Spleen (tissue), 11 donors: Measurements from ENCODE around the gene CLDN20. TPM values are rescaled to one million over a fixed set of nuclear protein-coding genes. Genes with fewer than 3 reads are reported as not detected.
A peak's percentile ranks its signal among the peaks of the same experiment; 100 is the strongest.

Source experiments
- DNase-seq: peaks from one replicate; pipeline ENCODE4 v3.0.0-alpha.2; 2020
- H3K27ac ChIP-seq, 8 donors: fragments of 200-600 bp; sonication (generic) in 7 of 8; 1 replicate in 4 of 8; 2 replicates in 4 of 8; pipeline versions ENCODE4 v1.5.0 to v1.8.0; 2016 to 2021; ENCODE audit warnings: inconsistent platforms in 4 of 8, mild to moderate bottlenecking in 4 of 8, moderate library complexity in 1 of 8
- H3K27me3 ChIP-seq, 7 donors: fragments of 200-600 bp; sonication (generic) in 6 of 7; replicated peaks in 1 of 7; 1 replicate in 4 of 7; 2 replicates in 3 of 7; pipeline versions ENCODE4 v1.5.0 to v1.8.0; 2016 to 2021; ENCODE audit warnings: inconsistent platforms in 3 of 7, mild to moderate bottlenecking in 1 of 7
- H3K36me3 ChIP-seq, 6 donors: fragments of 200-600 bp; sonication (generic) in 5 of 6; 1 replicate in 4 of 6; 2 replicates in 2 of 6; pipeline versions ENCODE4 v1.5.0 to v1.8.0; 2016 to 2021; ENCODE audit warnings: inconsistent platforms in 2 of 6
- H3K4me1 ChIP-seq, 6 donors: fragments of 200-600 bp; sonication (generic) in 5 of 6; 1 replicate in 3 of 6; 2 replicates in 3 of 6; pipeline versions ENCODE4 v1.5.0 to v1.8.0; 2016 to 2021; ENCODE audit warnings: inconsistent platforms in 3 of 6
- H3K4me3 ChIP-seq, 8 donors: fragments of 200-600 bp; sonication (generic) in 7 of 8; 1 replicate in 4 of 8; 2 replicates in 4 of 8; pipeline versions ENCODE4 v1.5.0 to v1.8.0; 2016 to 2021; ENCODE audit warnings: inconsistent platforms in 4 of 8, mild to moderate bottlenecking in 4 of 8, moderate library complexity in 2 of 8
- H3K9me3 ChIP-seq, 8 donors: fragments of 200-600 bp; sonication (generic) in 7 of 8; 1 replicate in 4 of 8; 2 replicates in 4 of 8; pipeline versions ENCODE4 v1.5.0 to v1.8.0; 2016 to 2021; ENCODE audit warnings: inconsistent platforms in 4 of 8
- POLR2A ChIP-seq, 3 donors: fragments of 450-650 bp; IDR thresholded peaks; one replicate each; pipeline ENCODE4 v1.5.1; 2017; ENCODE audit warnings: antibody characterized with exemption in 3 of 3, mild to moderate bottlenecking in 1 of 3
- POLR2AphosphoS5 ChIP-seq, 3 donors: sonication (generic); formaldehyde crosslinking; IDR thresholded peaks; one replicate each; pipeline ENCODE4 v1.5.1; 2017; ENCODE audit warnings: antibody characterized with exemption in 3 of 3
- WGBS, 5 donors: extraction: QIAGEN DNeasy Blood & Tissue Kit in 3 of 5; methylation state at CpG; one replicate each; pipeline versions ENCODE4 v1.1.5 to v1.1.7; 2013 to 2018; 5-methylcytosine and 5-hydroxymethylcytosine counted together
- intact Hi-C: fragments of 100-400 bp; cut with DNase I; formaldehyde crosslinking; loops from one replicate; pipeline ENCODE4 v1.15.0; 2023; ENCODE audit warnings: low total_unique reads
- polyA plus RNA-seq, 3 donors: library from polyadenylated mRNA; stranded (reverse); fragments of 200-250 nt; gene quantifications; one replicate each; pipeline ENCODE4 v1.2.1, GENCODE V29; 2013
- total RNA-seq, 7 donors: library from RNA; depleted of rRNA in 3 of 7; stranded (reverse); fragments of >200 nt in 3 of 7; fragmentation: NEBNext Ultra II Directional in 4 of 7; extraction: Animal tissue kit (Norgen Biotek cat#: 25700) in 4 of 7; gene quantifications; one replicate each; pipeline versions ENCODE4 v1.1.0 to v1.2.1, GENCODE V29; 2016 to 2021
- TF ChIP-seq, protein P1 (sequence below), 11 experiments: fragments of 200-600 bp in 7 of 11; fragments of 450-650 bp in 4 of 11; sonication (generic) in 4 of 11; IDR thresholded peaks in 8 of 11; conservative IDR thresholded peaks in 3 of 11; 1 replicate in 7 of 11; 2 replicates in 4 of 11; pipeline versions ENCODE4 v1.4.0 to v1.8.0; 2016 to 2021; ENCODE audit warnings: antibody characterized with exemption in 11 of 11, inconsistent platforms in 4 of 11, mild to moderate bottlenecking in 1 of 11
- donor health status: healthy with polysubstance abuse.
- donor health status: DM: no; HTN: no; CAD: no; lungs with moderate emphysema.
- donor health status: DM: no; HTN: no; CAD: no.
- donor health status: Bipolar disorder and iron deficiency.
- donor health status: healthy.
- donor health status: DM: no; HTN: no; CAD: no.
- donor health status: DM: yes; HTN: yes; CAD: no.

The CLDN20 gene
- total and polyA plus RNA-seq, 10 donors, result not detected

DNA sequence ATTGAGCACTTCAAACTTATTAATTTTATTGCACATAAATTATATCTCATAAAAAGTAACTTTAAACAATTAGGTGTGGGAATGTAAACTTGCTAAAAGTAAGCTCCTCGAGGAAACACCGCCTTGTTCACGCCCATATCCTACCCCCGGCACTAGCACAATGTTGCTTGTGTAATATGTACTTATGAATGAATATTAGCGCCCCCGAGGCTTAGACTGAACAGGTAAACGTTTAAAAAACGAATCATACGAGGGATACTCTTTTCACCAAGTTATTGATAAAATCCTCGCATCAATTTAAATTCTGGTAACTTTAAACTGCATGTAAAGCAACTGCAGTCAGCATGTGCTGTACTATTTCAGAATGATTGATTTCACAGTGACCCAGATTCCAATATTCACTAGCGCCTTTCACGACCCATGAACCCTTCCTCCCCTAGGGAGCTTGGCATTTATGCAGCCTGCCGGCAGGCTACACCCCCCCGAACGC lies 49.8 kb downstream of the CLDN20 start:
- no peak for TF ChIP-seq POLR2A (IDR thresholded peaks at IDR 0.05)
- no peak for TF ChIP-seq POLR2AphosphoS5 (IDR thresholded peaks at IDR 0.05)
- TF ChIP-seq, protein P1, sequence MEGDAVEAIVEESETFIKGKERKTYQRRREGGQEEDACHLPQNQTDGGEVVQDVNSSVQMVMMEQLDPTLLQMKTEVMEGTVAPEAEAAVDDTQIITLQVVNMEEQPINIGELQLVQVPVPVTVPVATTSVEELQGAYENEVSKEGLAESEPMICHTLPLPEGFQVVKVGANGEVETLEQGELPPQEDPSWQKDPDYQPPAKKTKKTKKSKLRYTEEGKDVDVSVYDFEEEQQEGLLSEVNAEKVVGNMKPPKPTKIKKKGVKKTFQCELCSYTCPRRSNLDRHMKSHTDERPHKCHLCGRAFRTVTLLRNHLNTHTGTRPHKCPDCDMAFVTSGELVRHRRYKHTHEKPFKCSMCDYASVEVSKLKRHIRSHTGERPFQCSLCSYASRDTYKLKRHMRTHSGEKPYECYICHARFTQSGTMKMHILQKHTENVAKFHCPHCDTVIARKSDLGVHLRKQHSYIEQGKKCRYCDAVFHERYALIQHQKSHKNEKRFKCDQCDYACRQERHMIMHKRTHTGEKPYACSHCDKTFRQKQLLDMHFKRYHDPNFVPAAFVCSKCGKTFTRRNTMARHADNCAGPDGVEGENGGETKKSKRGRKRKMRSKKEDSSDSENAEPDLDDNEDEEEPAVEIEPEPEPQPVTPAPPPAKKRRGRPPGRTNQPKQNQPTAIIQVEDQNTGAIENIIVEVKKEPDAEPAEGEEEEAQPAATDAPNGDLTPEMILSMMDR (IDR thresholded peaks at IDR 0.05 in 8 of 11, conservative IDR thresholded peaks at IDR 0.05 in 3 of 11), result no peak
- intact Hi-C loops, result no loop called here
- H3K27ac ChIP-seq, result peak overlapping the region; percentile 69 to 94 (median 91)
- no peak for DNase-seq
- peaks cover 0 to 22% (median 7%) of the 10 kb centered on the region in 6 donors for H3K36me3 ChIP-seq
- no peaks in the 10 kb centered on the region for H3K27me3 ChIP-seq
- H3K9me3 ChIP-seq, result no peaks in the 10 kb centered on the region
- peaks cover 0 to 53% (median 30%) of the 10 kb centered on the region in 6 donors for H3K4me1 ChIP-seq
- 0 to 2% (median 1%) methylated on average over 15 of the region's 15 CpGs for WGBS, 5 donors
- H3K4me3 ChIP-seq, result peak overlapping the region; percentile 66 to 94 (median 83)

DNA sequence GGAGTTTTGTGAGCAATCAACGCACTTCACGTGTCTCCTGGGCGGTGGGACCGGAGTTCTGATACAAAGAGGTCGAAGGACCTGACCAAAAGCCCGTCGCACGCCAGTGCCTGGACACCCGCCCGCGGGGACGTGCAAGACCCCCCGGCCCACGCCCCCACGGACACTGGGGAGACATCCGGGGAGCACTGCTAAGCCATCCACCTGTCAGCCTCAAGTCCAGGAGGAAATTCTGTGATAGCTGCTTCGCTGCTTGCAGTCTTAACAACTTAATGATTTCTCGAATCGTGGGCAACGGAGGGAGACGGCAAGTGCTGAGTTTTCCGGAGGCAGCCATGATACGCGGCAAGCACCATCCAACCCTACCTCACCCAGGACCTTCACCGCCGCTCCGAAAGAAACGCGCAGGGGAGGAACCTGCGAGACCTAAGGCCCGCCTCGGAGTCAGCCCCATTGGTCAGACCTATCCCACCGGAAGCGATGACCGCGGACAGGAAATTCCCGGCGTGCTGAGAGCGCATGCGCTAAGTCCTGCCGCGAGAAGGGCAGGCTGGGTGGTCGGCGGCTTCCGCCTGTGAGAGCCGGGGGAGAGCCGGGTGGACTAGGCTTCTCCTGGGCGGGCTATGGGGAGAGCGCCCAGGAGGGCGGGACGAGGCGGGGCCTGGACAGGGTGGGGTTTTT lies 50.4 kb downstream of the CLDN20 start, which contains the start of gene TFB1M:
Gene TFB1M, minus strand, starts transcription at position 393 of the 681 bp plus-strand sequence. Its CDS starts 56 bp downstream, at position 337.
- WGBS, 5 donors, result 0% methylated on average over 15 to 52 of the region's 52 CpGs
- Histone ChIP-seq H3K27ac (peak within 1 kb of the TSS; percentile 69 to 94 (median 91)), H3K4me3 (peak within 1 kb of the TSS; percentile 66 to 94 (median 83)), H3K27me3 (no peaks in the 10 kb centered on the region), H3K36me3 (peaks cover 0 to 18% (median 6%) of the 10 kb centered on the region in 6 donors), H3K9me3 (no peaks in the 10 kb centered on the region), H3K4me1 (peaks cover 0 to 55% (median 29%) of the 10 kb centered on the region in 6 donors)
- DNase-seq, result peak; percentile 99
- TF ChIP-seq POLR2A (IDR thresholded peaks at IDR 0.05) (peak in 1 of 3 donors; percentile 82), POLR2AphosphoS5 (IDR thresholded peaks at IDR 0.05) (peak; percentile 95 to 98 (median 98))
- TF ChIP-seq, protein P1 (IDR thresholded peaks at IDR 0.05 in 8 of 11, conservative IDR thresholded peaks at IDR 0.05 in 3 of 11), result peak in 1 of 11 experiments; percentile 12
- intact Hi-C loops, result no loop called here

GRCh38 chr6:155314773-155315515 lies 51.1 kb downstream of the CLDN20 start:
- H3K4me1 ChIP-seq, result peaks cover 0 to 61% (median 34%) of the 10 kb centered on the region in 6 donors
- TF ChIP-seq, protein P1 (IDR thresholded peaks at IDR 0.05 in 8 of 11, conservative IDR thresholded peaks at IDR 0.05 in 3 of 11), result peak in 1 of 11 experiments; percentile 13
- TF ChIP-seq POLR2A (IDR thresholded peaks at IDR 0.05), result peak in 1 of 3 donors; percentile 39
- no peak for TF ChIP-seq POLR2AphosphoS5 (IDR thresholded peaks at IDR 0.05)
- 1 to 4% (median 4%) methylated on average over 20 of the region's 20 CpGs for WGBS, 5 donors
- intact Hi-C loops, result no loop called here
- peak overlapping the region; percentile 66 to 94 (median 83) for H3K4me3 ChIP-seq
- no peaks in the 10 kb centered on the region for H3K27me3 ChIP-seq
- peaks cover 0 to 11% (median 2%) of the 10 kb centered on the region in 6 donors for H3K36me3 ChIP-seq
- H3K27ac ChIP-seq, result peak overlapping the region; percentile 69 to 94 (median 91)
- DNase-seq, result no peak
- H3K9me3 ChIP-seq, result no peaks in the 10 kb centered on the region
